Uterus (tissue), 2 donors: ENCODE data around the gene TPPP.

ENCODE experiments used
- CTCF ChIP-seq, 4 experiments: fragments of 200-600 bp in 2 of 4; fragments of 450-650 bp in 2 of 4; sonication (generic) in 2 of 4; IDR thresholded peaks; one replicate each; pipeline ENCODE4 v1.5.1; 2016 to 2019; ENCODE audit warnings: antibody characterized with exemption in 4 of 4, mild to moderate bottlenecking in 2 of 4, moderate library complexity in 1 of 4
- POLR2A ChIP-seq, 2 donors: fragments of 450-650 bp; IDR thresholded peaks; one replicate each; pipeline ENCODE4 v1.6.1; 2016; ENCODE audit warnings: antibody characterized with exemption in 2 of 2, mild to moderate bottlenecking in 1 of 2, moderate library complexity in 1 of 2

- TF ChIP-seq CTCF (IDR thresholded peaks at IDR 0.05) (no peak), POLR2A (IDR thresholded peaks at IDR 0.05) (no peak)
These were observed 45.4 kb downstream of the TPPP start for GRCh38 chr5:647727-648126.
